Left ventricle myocardium inferior (tissue), 1 donor: Measurements from ENCODE around the gene OPCML. TPM values are rescaled to one million over a fixed set of nuclear protein-coding genes. Genes with fewer than 3 reads are reported as not detected.

Experiments used
- DNase-seq: peaks from one replicate; pipeline ENCODE4 v3.0.0-alpha.2; 2020
- H3K27ac ChIP-seq: fragments of 200-600 bp; replicated peaks from 2 replicates; pipeline ENCODE4 v1.8.0; 2021
- H3K27me3 ChIP-seq: fragments of 200-600 bp; 2 replicates; pipeline ENCODE4 v1.8.0; 2021; ENCODE audit warnings: low read depth
- H3K36me3 ChIP-seq: fragments of 200-600 bp; 2 replicates; pipeline ENCODE4 v1.8.0; 2021
- H3K4me1 ChIP-seq: fragments of 200-600 bp; 2 replicates; pipeline ENCODE4 v1.8.0; 2021
- H3K4me3 ChIP-seq: fragments of 200-600 bp; 2 replicates; pipeline ENCODE4 v1.8.0; 2021; ENCODE audit warnings: mild to moderate bottlenecking, moderate library complexity
- H3K9me3 ChIP-seq: fragments of 200-600 bp; replicated peaks from 2 replicates; pipeline ENCODE4 v1.8.0; 2021
- CTCF ChIP-seq: fragments of 200-600 bp; IDR thresholded peaks from 2 replicates; pipeline ENCODE4 v1.8.0; 2021; ENCODE audit warnings: antibody characterized with exemption, mild to moderate bottlenecking, borderline replicate concordance
- intact Hi-C: fragments of 100-400 bp; cut with micrococcal nuclease; formaldehyde crosslinking; loops from one replicate; pipeline ENCODE4 v1.11.0; 2022
- total RNA-seq: library from RNA; stranded (reverse); fragmentation: NEBNext Ultra II Directional; extraction: Animal tissue kit (Norgen Biotek cat#: 25700); gene quantifications from one replicate; pipeline ENCODE4 v1.2.1, GENCODE V29; 2021
- donor health status: DM: no; HTN: yes; CAD: no; lungs with severe emphysema.

OPCML gene
- total RNA-seq, 1 donor from 2014 or later: 0.63 TPM

GRCh38 chr11:133137939-133138338 lies 394.4 kb downstream of the OPCML start:
- DNase-seq: no peak
- intact Hi-C loops: loop anchor here (10.0 kb wide), 1 partner anchor 697 kb away; no protein-coding TSS in a partner anchor
- no peak overlapping the region for H3K27ac ChIP-seq
- TF ChIP-seq CTCF: no peak
- peaks cover 14% of the 10 kb centered on the region for H3K27me3 ChIP-seq
- H3K9me3 ChIP-seq: no peaks in the 10 kb centered on the region
- no peaks in the 10 kb centered on the region for H3K36me3 ChIP-seq
- H3K4me3 ChIP-seq: no peak overlapping the region
- peaks cover 13% of the 10 kb centered on the region for H3K4me1 ChIP-seq

- H3K27me3 ChIP-seq: peaks cover 14% of the 10 kb centered on the region
- peaks cover 13% of the 10 kb centered on the region for H3K4me1 ChIP-seq
- no peak for DNase-seq
- H3K36me3 ChIP-seq: no peaks in the 10 kb centered on the region
- TF ChIP-seq CTCF: no peak
- H3K27ac ChIP-seq: no peak overlapping the region
- H3K4me3 ChIP-seq: no peak overlapping the region
- intact Hi-C loops: loop anchor here (10.0 kb wide), 1 partner anchor 698 kb away; no protein-coding TSS in a partner anchor
- H3K9me3 ChIP-seq: no peaks in the 10 kb centered on the region
These were observed 395.0 kb downstream of the OPCML start for GRCh38 chr11:133137270-133137669.

- peaks cover 8% of the 10 kb centered on the region for H3K27me3 ChIP-seq
- peaks cover 13% of the 10 kb centered on the region for H3K4me1 ChIP-seq
- H3K9me3 ChIP-seq: no peaks in the 10 kb centered on the region
- no peaks in the 10 kb centered on the region for H3K36me3 ChIP-seq
- no peak for DNase-seq
- intact Hi-C loops: loop anchor here (10.0 kb wide), 1 partner anchor 698 kb away; no protein-coding TSS in a partner anchor
- no peak for TF ChIP-seq CTCF
- no peak overlapping the region for H3K27ac ChIP-seq
- H3K4me3 ChIP-seq: no peak overlapping the region
These were observed 395.9 kb downstream of the OPCML start for GRCh38 chr11:133136376-133136775.

- TF ChIP-seq CTCF: peak; percentile 90
- H3K4me3 ChIP-seq: no peak overlapping the region
- H3K36me3 ChIP-seq: no peaks in the 10 kb centered on the region
- no peaks in the 10 kb centered on the region for H3K9me3 ChIP-seq
- no peak overlapping the region for H3K27ac ChIP-seq
- intact Hi-C loops: loop anchor here (10.0 kb wide), 1 partner anchor 700 kb away; no protein-coding TSS in a partner anchor
- H3K27me3 ChIP-seq: peaks cover 16% of the 10 kb centered on the region
- peaks cover 13% of the 10 kb centered on the region for H3K4me1 ChIP-seq
- peak; percentile 34 for DNase-seq
These were observed 397.8 kb downstream of the OPCML start for GRCh38 chr11:133134314-133135173.

GRCh38 chr11:133133606-133134005 lies 398.7 kb downstream of the OPCML start:
- H3K27me3 ChIP-seq: peaks cover 25% of the 10 kb centered on the region
- intact Hi-C loops: loop anchor here (10.0 kb wide), 1 partner anchor 701 kb away; no protein-coding TSS in a partner anchor
- no peak for DNase-seq
- no peak overlapping the region for H3K4me3 ChIP-seq
- no peak overlapping the region for H3K27ac ChIP-seq
- no peaks in the 10 kb centered on the region for H3K9me3 ChIP-seq
- H3K4me1 ChIP-seq: peaks cover 13% of the 10 kb centered on the region
- TF ChIP-seq CTCF: no peak
- no peaks in the 10 kb centered on the region for H3K36me3 ChIP-seq
